Transverse colon (tissue), 4 donors: ENCODE measurements around the gene AGO3.

Experiments used
- CTCF ChIP-seq, 5 experiments: fragments of 200-600 bp in 3 of 5; fragments of 450-650 bp in 2 of 5; sonication (generic) in 3 of 5; IDR thresholded peaks; 1 replicate in 2 of 5; 2 replicates in 3 of 5; pipeline ENCODE4 v1.5.1; 2016 to 2017; ENCODE audit warnings: antibody characterized with exemption in 5 of 5, inconsistent platforms in 3 of 5, mild to moderate bottlenecking in 2 of 5, moderate library complexity in 1 of 5
- EP300 ChIP-seq: sonication (generic); formaldehyde crosslinking; IDR thresholded peaks from one replicate; pipeline ENCODE4 v1.6.1; 2017; ENCODE audit warnings: antibody characterized with exemption, low read depth
- POLR2A ChIP-seq: fragments of 450-650 bp; IDR thresholded peaks from one replicate; pipeline ENCODE4 v1.6.1; 2016; ENCODE audit warnings: antibody characterized with exemption, mild to moderate bottlenecking, moderate library complexity
- POLR2AphosphoS5 ChIP-seq, 3 donors: sonication (generic); formaldehyde crosslinking; IDR thresholded peaks; one replicate each; pipeline ENCODE4 v1.6.1; 2016; ENCODE audit warnings: antibody characterized with exemption in 3 of 3

- TF ChIP-seq CTCF (IDR thresholded peaks at IDR 0.05): no peak
- no peak for TF ChIP-seq POLR2A
- TF ChIP-seq POLR2AphosphoS5 (IDR thresholded peaks at IDR 0.05): no peak
- no peak for TF ChIP-seq EP300
Observed at GRCh38 chr1:36108314-36108713, 177.4 kb downstream of the AGO3 start.
